ENCODE measurements around the gene MDN1.

Gene MDN1

DNA sequence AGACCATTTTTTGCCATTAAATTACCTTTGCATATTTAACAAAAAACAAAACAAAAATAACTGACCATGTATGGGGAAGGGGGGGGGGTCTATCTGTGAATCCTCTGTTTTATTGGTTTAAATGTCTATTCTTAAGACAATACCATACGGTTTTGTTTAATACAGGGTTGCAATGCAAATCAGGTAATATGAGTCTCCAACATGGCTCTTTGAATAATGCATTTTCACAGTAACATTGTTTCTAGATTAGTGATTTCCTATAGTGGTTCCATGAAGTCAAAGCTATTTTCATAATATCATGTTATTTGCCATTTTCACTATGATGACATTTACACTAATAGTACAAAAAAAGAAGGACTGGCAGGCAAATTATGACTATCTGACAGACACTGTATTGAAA lies 116.3 kb downstream of the MDN1 start:
- H3K18ac ChIP-seq (ENCODE audit: low read depth in 1 of 2, low read length in 2 of 2) = no peak overlapping the region
- no peak overlapping the region for H2BK5ac ChIP-seq (ENCODE audit: low read depth, low read length, poor library complexity, severe bottlenecking)
- H2BK120ac ChIP-seq (ENCODE audit: low read depth, low read length) = no peak overlapping the region

GRCh38 chr6:89702349-89702748 lies 117.2 kb downstream of the MDN1 start:
- Histone ChIP-seq H2BK120ac (ENCODE audit: low read depth, low read length) (no peak overlapping the region), H2BK5ac (ENCODE audit: low read depth, low read length, poor library complexity, severe bottlenecking) (no peak overlapping the region), H2BK12ac (ENCODE audit: low read length in 2 of 2) (no peak overlapping the region), H3K18ac (ENCODE audit: low read depth in 1 of 2, low read length in 2 of 2) (no peak overlapping the region), H3K14ac (ENCODE audit: low read length in 2 of 2) (no peak overlapping the region), H4K8ac (ENCODE audit: low read length) (no peak overlapping the region), H3K4me2 (ENCODE audit: low read length, poor library complexity, severe bottlenecking) (no peak overlapping the region), H3K79me1 (replicated peaks; ENCODE audit: low read length, poor library complexity, severe bottlenecking) (no peaks in the 10 kb centered on the region), H2AK5ac (ENCODE audit: low read length, severe bottlenecking) (no peak overlapping the region), H4K91ac (ENCODE audit: low read length) (no peak overlapping the region), H2AFZ (ENCODE audit: low read depth, low read length) (no peak overlapping the region), H3K27ac (ENCODE audit: low read length, poor library complexity, severe bottlenecking) (no peak overlapping the region), H3K27me3 (ENCODE audit: control insufficient read depth in 1 of 2, insufficient read depth in 1 of 2, low read length in 2 of 2) (no peaks in the 10 kb centered on the region), H3K4me1 (ENCODE audit: control insufficient read depth, insufficient read depth, low read depth, low read length) (no peaks in the 10 kb centered on the region), H3K4ac (ENCODE audit: low read depth in 1 of 2, low read length in 2 of 2) (no peak overlapping the region), H3K9me3 (ENCODE audit: control insufficient read depth, low read length) (no peaks in the 10 kb centered on the region), H3K36me3 (ENCODE audit: control insufficient read depth in 1 of 2, insufficient read depth in 2 of 2, low read depth in 1 of 2, low read length in 2 of 2) (peaks cover 5 to 81% of the 10 kb centered on the region in 2 experiments), H3K23ac (ENCODE audit: low read length in 2 of 2) (no peak overlapping the region), H3K4me3 (ENCODE audit: insufficient read depth in 1 of 2, low read depth in 1 of 2, low read length in 2 of 2) (no peak overlapping the region), H3K9ac (ENCODE audit: low read length) (no peak overlapping the region), H2BK15ac (ENCODE audit: low read depth, poor library complexity, severe bottlenecking) (no peak overlapping the region)
- WGBS = 100% methylated on average over 1 of the region's 3 CpGs
- no peak for DNase-seq

More for the DNA sequence above, 116.3 kb downstream of the MDN1 start:
- H3K4ac ChIP-seq (ENCODE audit: low read depth in 1 of 2, low read length in 2 of 2) = no peak overlapping the region
- no peak overlapping the region for H4K8ac ChIP-seq (ENCODE audit: low read length)
- H2AK5ac ChIP-seq (ENCODE audit: low read length, severe bottlenecking) = no peak overlapping the region
- H3K79me1 ChIP-seq (replicated peaks; ENCODE audit: low read length, poor library complexity, severe bottlenecking) = no peaks in the 10 kb centered on the region
- peaks cover 8 to 85% of the 10 kb centered on the region in 2 experiments for H3K36me3 ChIP-seq (ENCODE audit: control insufficient read depth in 1 of 2, insufficient read depth in 2 of 2, low read depth in 1 of 2, low read length in 2 of 2)
- no peak overlapping the region for H3K23ac ChIP-seq (ENCODE audit: low read length in 2 of 2)
- no peak overlapping the region for H2BK12ac ChIP-seq (ENCODE audit: low read length in 2 of 2)
- no peak overlapping the region for H3K4me2 ChIP-seq (ENCODE audit: low read length, poor library complexity, severe bottlenecking)
- no peak overlapping the region for H2AFZ ChIP-seq (ENCODE audit: low read depth, low read length)
- no peaks in the 10 kb centered on the region for H3K4me1 ChIP-seq (ENCODE audit: control insufficient read depth, insufficient read depth, low read depth, low read length)
- no peak overlapping the region for H3K4me3 ChIP-seq (ENCODE audit: insufficient read depth in 1 of 2, low read depth in 1 of 2, low read length in 2 of 2)
- no peaks in the 10 kb centered on the region for H3K9me3 ChIP-seq (ENCODE audit: control insufficient read depth, low read length)
- H3K27me3 ChIP-seq (ENCODE audit: control insufficient read depth in 1 of 2, insufficient read depth in 1 of 2, low read length in 2 of 2) = no peaks in the 10 kb centered on the region
- H2BK15ac ChIP-seq (ENCODE audit: low read depth, poor library complexity, severe bottlenecking) = no peak overlapping the region
- no peak overlapping the region for H4K91ac ChIP-seq (ENCODE audit: low read length)
- no peak overlapping the region for H3K14ac ChIP-seq (ENCODE audit: low read length in 2 of 2)
- no CpG with 5 or more reads among the region's 1 CpG for WGBS
- H3K27ac ChIP-seq (ENCODE audit: low read length, poor library complexity, severe bottlenecking) = no peak overlapping the region
- DNase-seq = no peak
- H3K9ac ChIP-seq (ENCODE audit: low read length) = no peak overlapping the region

DNA sequence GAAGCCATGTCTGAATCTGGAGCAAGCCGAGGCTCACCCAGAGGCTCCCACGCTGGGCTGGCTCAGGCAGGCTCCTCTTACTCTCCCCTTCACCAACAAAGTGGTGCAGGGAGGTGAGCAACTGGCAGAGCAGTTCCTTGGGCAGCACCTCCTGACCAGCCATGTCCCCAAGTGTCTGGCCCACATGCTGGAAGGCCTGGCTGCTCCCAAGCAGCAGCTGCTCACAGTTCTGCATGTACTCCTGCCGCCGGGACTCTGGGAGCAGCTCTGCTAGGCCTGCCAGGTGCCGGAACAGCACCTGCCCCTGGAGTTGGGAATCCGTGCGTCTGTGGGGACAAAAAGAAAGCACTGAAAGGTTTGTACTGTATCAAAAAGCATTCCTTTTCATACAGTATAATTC lies 123.9 kb downstream of the MDN1 start:
- Histone ChIP-seq H3K23ac (ENCODE audit: low read length in 2 of 2) (no peak overlapping the region), H3K4me1 (ENCODE audit: control insufficient read depth, insufficient read depth, low read depth, low read length) (peaks cover 3% of the 10 kb centered on the region), H2BK120ac (ENCODE audit: low read depth, low read length) (no peak overlapping the region), H3K4ac (ENCODE audit: low read depth in 1 of 2, low read length in 2 of 2) (no peak overlapping the region), H2BK12ac (ENCODE audit: low read length in 2 of 2) (no peak overlapping the region), H3K36me3 (ENCODE audit: control insufficient read depth in 1 of 2, insufficient read depth in 2 of 2, low read depth in 1 of 2, low read length in 2 of 2) (peaks cover 27 to 86% of the 10 kb centered on the region in 2 experiments), H2AK5ac (ENCODE audit: low read length, severe bottlenecking) (no peak overlapping the region), H3K27me3 (ENCODE audit: control insufficient read depth in 1 of 2, insufficient read depth in 1 of 2, low read length in 2 of 2) (no peaks in the 10 kb centered on the region), H2AFZ (ENCODE audit: low read depth, low read length) (no peak overlapping the region), H3K4me3 (ENCODE audit: insufficient read depth in 1 of 2, low read depth in 1 of 2, low read length in 2 of 2) (no peak overlapping the region), H3K14ac (ENCODE audit: low read length in 2 of 2) (no peak overlapping the region), H2BK15ac (ENCODE audit: low read depth, poor library complexity, severe bottlenecking) (no peak overlapping the region), H3K4me2 (ENCODE audit: low read length, poor library complexity, severe bottlenecking) (no peak overlapping the region), H4K91ac (ENCODE audit: low read length) (no peak overlapping the region), H3K9me3 (ENCODE audit: control insufficient read depth, low read length) (no peaks in the 10 kb centered on the region), H2BK5ac (ENCODE audit: low read depth, low read length, poor library complexity, severe bottlenecking) (no peak overlapping the region), H4K8ac (ENCODE audit: low read length) (no peak overlapping the region), H3K27ac (ENCODE audit: low read length, poor library complexity, severe bottlenecking) (no peak overlapping the region), H3K79me1 (replicated peaks; ENCODE audit: low read length, poor library complexity, severe bottlenecking) (peaks cover 4% of the 10 kb centered on the region), H3K18ac (ENCODE audit: low read depth in 1 of 2, low read length in 2 of 2) (no peak overlapping the region), H3K9ac (ENCODE audit: low read length) (no peak overlapping the region)
- 98% methylated on average over 4 of the region's 7 CpGs for WGBS
- DNase-seq = no peak

- 96% methylated on average over 3 of the region's 4 CpGs for WGBS
- Histone ChIP-seq H2AFZ (ENCODE audit: low read depth, low read length) (no peak overlapping the region), H3K9me3 (ENCODE audit: control insufficient read depth, low read length) (no peaks in the 10 kb centered on the region)
Observed at GRCh38 chr6:89694428-89694827, 125.2 kb downstream of the MDN1 start.

More at GRCh38 chr6:89694428-89694827, 125.2 kb downstream of the MDN1 start:
- Histone ChIP-seq H3K27me3 (ENCODE audit: control insufficient read depth in 1 of 2, insufficient read depth in 1 of 2, low read length in 2 of 2) (no peaks in the 10 kb centered on the region), H3K23ac (ENCODE audit: low read length in 2 of 2) (no peak overlapping the region), H2BK120ac (ENCODE audit: low read depth, low read length) (no peak overlapping the region), H4K8ac (ENCODE audit: low read length) (no peak overlapping the region), H3K4me2 (ENCODE audit: low read length, poor library complexity, severe bottlenecking) (no peak overlapping the region), H2AK5ac (ENCODE audit: low read length, severe bottlenecking) (no peak overlapping the region), H2BK12ac (ENCODE audit: low read length in 2 of 2) (no peak overlapping the region), H3K27ac (ENCODE audit: low read length, poor library complexity, severe bottlenecking) (no peak overlapping the region), H3K4me3 (ENCODE audit: insufficient read depth in 1 of 2, low read depth in 1 of 2, low read length in 2 of 2) (no peak overlapping the region), H3K36me3 (ENCODE audit: control insufficient read depth in 1 of 2, insufficient read depth in 2 of 2, low read depth in 1 of 2, low read length in 2 of 2) (peaks cover 36 to 80% of the 10 kb centered on the region in 2 experiments), H2BK5ac (ENCODE audit: low read depth, low read length, poor library complexity, severe bottlenecking) (no peak overlapping the region), H3K9ac (ENCODE audit: low read length) (no peak overlapping the region), H2BK15ac (ENCODE audit: low read depth, poor library complexity, severe bottlenecking) (no peak overlapping the region), H4K91ac (ENCODE audit: low read length) (no peak overlapping the region), H3K4me1 (ENCODE audit: control insufficient read depth, insufficient read depth, low read depth, low read length) (peaks cover 3% of the 10 kb centered on the region), H3K79me1 (replicated peaks; ENCODE audit: low read length, poor library complexity, severe bottlenecking) (peaks cover 6% of the 10 kb centered on the region), H3K14ac (ENCODE audit: low read length in 2 of 2) (no peak overlapping the region), H3K18ac (ENCODE audit: low read depth in 1 of 2, low read length in 2 of 2) (no peak overlapping the region), H3K4ac (ENCODE audit: low read depth in 1 of 2, low read length in 2 of 2) (no peak overlapping the region)
- DNase-seq = no peak
